ENCODE data around the gene SDK2. TPM values are rescaled to one million over a fixed set of nuclear protein-coding genes. Genes with fewer than 3 reads are reported as not detected.

The SDK2 gene
- total and polyA plus RNA-seq, 2 experiments from 2014 or later = 0.59 to 1.2 TPM

- WGBS (ENCODE audit: low lambda C conversion rate, missing lambda C conversion rate) = 87% methylated on average over 8 of the region's 8 CpGs
- H2AFZ ChIP-seq = no peak overlapping the region
These were observed 146.1 kb downstream of the SDK2 start for GRCh38 chr17:73498176-73498575.

GRCh38 chr17:73497721-73498120 lies 146.5 kb downstream of the SDK2 start:
- Histone ChIP-seq H3K27ac (no peak overlapping the region), H3K79me2 (no peaks in the 10 kb centered on the region), H4K20me1 (ENCODE audit: insufficient read depth, poor library complexity, severe bottlenecking) (no peaks in the 10 kb centered on the region), H3K9me2 (replicated peaks; ENCODE audit: insufficient read depth) (no peaks in the 10 kb centered on the region), H3K4me2 (no peak overlapping the region), H3K4me3 (no peak overlapping the region), H3K4me1 (ENCODE audit: insufficient read depth) (peaks cover 6% of the 10 kb centered on the region), H2AFZ (no peak overlapping the region), H3K9me3 (ENCODE audit: low read depth) (no peaks in the 10 kb centered on the region), H3K27me3 (peaks cover 7% of the 10 kb centered on the region), H3K36me3 (replicated peaks; ENCODE audit: insufficient read depth, low read depth) (no peaks in the 10 kb centered on the region)
- 86% methylated on average over 7 of the region's 7 CpGs for WGBS (ENCODE audit: low lambda C conversion rate, missing lambda C conversion rate)
- TF ChIP-seq EZH2 (IDR thresholded peaks at IDR 0.05; ENCODE audit: borderline replicate concordance) (no peak), EZH2phosphoT487 (IDR thresholded peaks at IDR 0.05; ENCODE audit: low read depth, severe bottlenecking, unreplicated experiment) (no peak)
- TF ChIP-seq, protein P1, sequence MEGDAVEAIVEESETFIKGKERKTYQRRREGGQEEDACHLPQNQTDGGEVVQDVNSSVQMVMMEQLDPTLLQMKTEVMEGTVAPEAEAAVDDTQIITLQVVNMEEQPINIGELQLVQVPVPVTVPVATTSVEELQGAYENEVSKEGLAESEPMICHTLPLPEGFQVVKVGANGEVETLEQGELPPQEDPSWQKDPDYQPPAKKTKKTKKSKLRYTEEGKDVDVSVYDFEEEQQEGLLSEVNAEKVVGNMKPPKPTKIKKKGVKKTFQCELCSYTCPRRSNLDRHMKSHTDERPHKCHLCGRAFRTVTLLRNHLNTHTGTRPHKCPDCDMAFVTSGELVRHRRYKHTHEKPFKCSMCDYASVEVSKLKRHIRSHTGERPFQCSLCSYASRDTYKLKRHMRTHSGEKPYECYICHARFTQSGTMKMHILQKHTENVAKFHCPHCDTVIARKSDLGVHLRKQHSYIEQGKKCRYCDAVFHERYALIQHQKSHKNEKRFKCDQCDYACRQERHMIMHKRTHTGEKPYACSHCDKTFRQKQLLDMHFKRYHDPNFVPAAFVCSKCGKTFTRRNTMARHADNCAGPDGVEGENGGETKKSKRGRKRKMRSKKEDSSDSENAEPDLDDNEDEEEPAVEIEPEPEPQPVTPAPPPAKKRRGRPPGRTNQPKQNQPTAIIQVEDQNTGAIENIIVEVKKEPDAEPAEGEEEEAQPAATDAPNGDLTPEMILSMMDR (IDR thresholded peaks at IDR 0.05; ENCODE audit: poor library complexity) = no peak
- no peak for DNase-seq (ENCODE audit: low spot score)

More at GRCh38 chr17:73498176-73498575, 146.1 kb downstream of the SDK2 start:
- Histone ChIP-seq H3K27me3 (peaks cover 7% of the 10 kb centered on the region), H3K9me2 (replicated peaks; ENCODE audit: insufficient read depth) (no peaks in the 10 kb centered on the region), H3K79me2 (no peaks in the 10 kb centered on the region), H3K4me3 (no peak overlapping the region), H3K36me3 (replicated peaks; ENCODE audit: insufficient read depth, low read depth) (no peaks in the 10 kb centered on the region), H3K4me1 (ENCODE audit: insufficient read depth) (peaks cover under 1% of the 10 kb centered on the region), H3K4me2 (no peak overlapping the region), H3K27ac (no peak overlapping the region), H4K20me1 (ENCODE audit: insufficient read depth, poor library complexity, severe bottlenecking) (no peaks in the 10 kb centered on the region), H3K9me3 (ENCODE audit: low read depth) (no peaks in the 10 kb centered on the region)
- no peak for TF ChIP-seq EZH2phosphoT487 (IDR thresholded peaks at IDR 0.05; ENCODE audit: low read depth, severe bottlenecking, unreplicated experiment)
- TF ChIP-seq, protein P1 (IDR thresholded peaks at IDR 0.05; ENCODE audit: poor library complexity) = no peak
- TF ChIP-seq EZH2 (IDR thresholded peaks at IDR 0.05; ENCODE audit: borderline replicate concordance) = no peak
- no peak for DNase-seq (ENCODE audit: low spot score)

DNA sequence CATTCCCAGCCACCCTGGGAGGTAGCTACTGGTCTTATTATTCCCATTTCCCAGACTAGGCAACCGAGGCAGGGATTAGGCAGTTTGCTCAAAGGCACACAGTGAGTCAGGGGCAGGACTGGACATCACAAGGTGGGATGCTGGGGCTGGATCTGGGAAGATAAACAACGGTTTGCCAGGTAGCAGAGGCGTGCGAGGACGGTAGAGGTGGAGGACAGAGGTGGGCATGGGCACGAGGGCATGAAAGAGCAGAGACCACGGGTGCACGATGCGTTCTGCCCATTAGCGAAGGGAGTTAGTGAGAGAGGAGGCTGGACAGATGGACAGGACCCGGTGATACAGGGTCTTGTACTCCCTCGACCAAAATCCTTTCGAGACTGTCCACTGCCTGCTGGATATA lies 148.0 kb downstream of the SDK2 start:
- peaks cover 10% of the 10 kb centered on the region for H3K27me3 ChIP-seq
- H3K27ac ChIP-seq = no peak overlapping the region
- WGBS (ENCODE audit: low lambda C conversion rate, missing lambda C conversion rate) = 94% methylated on average over 13 of the region's 13 CpGs
- H3K4me3 ChIP-seq = no peak overlapping the region
- H3K9me2 ChIP-seq (replicated peaks; ENCODE audit: insufficient read depth) = no peaks in the 10 kb centered on the region
- H3K79me2 ChIP-seq = no peaks in the 10 kb centered on the region
- no peak for DNase-seq (ENCODE audit: low spot score)
- H3K4me1 ChIP-seq (ENCODE audit: insufficient read depth) = peaks cover 10% of the 10 kb centered on the region
- H2AFZ ChIP-seq = no peak overlapping the region
- no peaks in the 10 kb centered on the region for H3K9me3 ChIP-seq (ENCODE audit: low read depth)
- H3K36me3 ChIP-seq (replicated peaks; ENCODE audit: insufficient read depth, low read depth) = no peaks in the 10 kb centered on the region
- no peaks in the 10 kb centered on the region for H4K20me1 ChIP-seq (ENCODE audit: insufficient read depth, poor library complexity, severe bottlenecking)
- TF ChIP-seq EZH2 (IDR thresholded peaks at IDR 0.05; ENCODE audit: borderline replicate concordance) = no peak
- TF ChIP-seq, protein P1 (IDR thresholded peaks at IDR 0.05; ENCODE audit: poor library complexity) = no peak
- no peak for TF ChIP-seq EZH2phosphoT487 (IDR thresholded peaks at IDR 0.05; ENCODE audit: low read depth, severe bottlenecking, unreplicated experiment)
- H3K4me2 ChIP-seq = no peak overlapping the region

- no peaks in the 10 kb centered on the region for H4K20me1 ChIP-seq (ENCODE audit: insufficient read depth, poor library complexity, severe bottlenecking)
- H3K4me2 ChIP-seq = no peak overlapping the region
- H3K9me3 ChIP-seq (ENCODE audit: low read depth) = no peaks in the 10 kb centered on the region
- H2AFZ ChIP-seq = no peak overlapping the region
- TF ChIP-seq EZH2phosphoT487 (IDR thresholded peaks at IDR 0.05; ENCODE audit: low read depth, severe bottlenecking, unreplicated experiment) (no peak), EZH2 (IDR thresholded peaks at IDR 0.05; ENCODE audit: borderline replicate concordance) (no peak)
- TF ChIP-seq, protein P1 (IDR thresholded peaks at IDR 0.05; ENCODE audit: poor library complexity) = no peak
- no peak for DNase-seq (ENCODE audit: low spot score)
- H3K4me1 ChIP-seq (ENCODE audit: insufficient read depth) = peaks cover 10% of the 10 kb centered on the region
- H3K9me2 ChIP-seq (replicated peaks; ENCODE audit: insufficient read depth) = no peaks in the 10 kb centered on the region
- WGBS (ENCODE audit: low lambda C conversion rate, missing lambda C conversion rate) = 79% methylated on average over 6 of the region's 6 CpGs
- H3K27ac ChIP-seq = no peak overlapping the region
- no peak overlapping the region for H3K4me3 ChIP-seq
- peaks cover 8% of the 10 kb centered on the region for H3K27me3 ChIP-seq
- H3K36me3 ChIP-seq (replicated peaks; ENCODE audit: insufficient read depth, low read depth) = no peaks in the 10 kb centered on the region
- H3K79me2 ChIP-seq = no peaks in the 10 kb centered on the region
These were observed 148.6 kb downstream of the SDK2 start for GRCh38 chr17:73495641-73496040.

Data from hepatocyte (in vitro differentiated cells).